OCI-LY3 (cell line): ENCODE results near the gene EHF.

Experiments used
- EZH2phosphoT487 ChIP-seq: fragments of 200-600 bp; shearing (Covaris generic); IDR thresholded peaks from 2 replicates; pipeline ENCODE4 v1.6.1; 2018; ENCODE audit warnings: antibody characterized with exemption, mixed run types, low read depth
- TF ChIP-seq, protein P1 (sequence below): fragments of 200-600, 300-600 bp; sonication (generic); IDR thresholded peaks from 2 replicates; pipeline ENCODE4 v1.5.1; 2014; ENCODE audit warnings: antibody characterized with exemption, low read length, low read depth

DNA sequence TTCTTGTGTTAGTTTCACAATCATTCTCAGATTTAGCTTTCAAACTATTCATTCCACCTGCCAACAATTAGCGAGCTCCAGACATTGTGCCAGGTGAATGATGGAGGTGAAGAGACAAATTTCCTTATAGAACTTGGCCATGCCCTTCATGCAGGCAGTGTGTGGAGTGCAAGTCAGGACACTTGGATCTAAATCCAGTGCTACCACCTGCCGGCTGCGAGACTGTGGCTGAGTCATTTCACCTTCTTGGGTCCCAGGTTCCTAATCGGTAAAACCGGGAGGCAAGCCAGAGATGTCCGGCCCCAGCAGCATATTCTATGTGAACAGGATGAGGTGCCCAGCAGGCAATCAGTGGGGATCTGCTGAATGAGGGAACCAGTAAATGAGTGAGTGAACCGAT lies 18.6 kb upstream of the EHF start:
- TF ChIP-seq, protein P1, sequence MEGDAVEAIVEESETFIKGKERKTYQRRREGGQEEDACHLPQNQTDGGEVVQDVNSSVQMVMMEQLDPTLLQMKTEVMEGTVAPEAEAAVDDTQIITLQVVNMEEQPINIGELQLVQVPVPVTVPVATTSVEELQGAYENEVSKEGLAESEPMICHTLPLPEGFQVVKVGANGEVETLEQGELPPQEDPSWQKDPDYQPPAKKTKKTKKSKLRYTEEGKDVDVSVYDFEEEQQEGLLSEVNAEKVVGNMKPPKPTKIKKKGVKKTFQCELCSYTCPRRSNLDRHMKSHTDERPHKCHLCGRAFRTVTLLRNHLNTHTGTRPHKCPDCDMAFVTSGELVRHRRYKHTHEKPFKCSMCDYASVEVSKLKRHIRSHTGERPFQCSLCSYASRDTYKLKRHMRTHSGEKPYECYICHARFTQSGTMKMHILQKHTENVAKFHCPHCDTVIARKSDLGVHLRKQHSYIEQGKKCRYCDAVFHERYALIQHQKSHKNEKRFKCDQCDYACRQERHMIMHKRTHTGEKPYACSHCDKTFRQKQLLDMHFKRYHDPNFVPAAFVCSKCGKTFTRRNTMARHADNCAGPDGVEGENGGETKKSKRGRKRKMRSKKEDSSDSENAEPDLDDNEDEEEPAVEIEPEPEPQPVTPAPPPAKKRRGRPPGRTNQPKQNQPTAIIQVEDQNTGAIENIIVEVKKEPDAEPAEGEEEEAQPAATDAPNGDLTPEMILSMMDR = no peak
- TF ChIP-seq EZH2phosphoT487 = no peak
